Right hindlimb (tissue), 1 donor: ENCODE data around the gene HOXB5.

Source experiments
- DNase-seq: peaks from one replicate; pipeline ENCODE4 v3.0.0-alpha.2; 2018

HOXB5 gene

DNA sequence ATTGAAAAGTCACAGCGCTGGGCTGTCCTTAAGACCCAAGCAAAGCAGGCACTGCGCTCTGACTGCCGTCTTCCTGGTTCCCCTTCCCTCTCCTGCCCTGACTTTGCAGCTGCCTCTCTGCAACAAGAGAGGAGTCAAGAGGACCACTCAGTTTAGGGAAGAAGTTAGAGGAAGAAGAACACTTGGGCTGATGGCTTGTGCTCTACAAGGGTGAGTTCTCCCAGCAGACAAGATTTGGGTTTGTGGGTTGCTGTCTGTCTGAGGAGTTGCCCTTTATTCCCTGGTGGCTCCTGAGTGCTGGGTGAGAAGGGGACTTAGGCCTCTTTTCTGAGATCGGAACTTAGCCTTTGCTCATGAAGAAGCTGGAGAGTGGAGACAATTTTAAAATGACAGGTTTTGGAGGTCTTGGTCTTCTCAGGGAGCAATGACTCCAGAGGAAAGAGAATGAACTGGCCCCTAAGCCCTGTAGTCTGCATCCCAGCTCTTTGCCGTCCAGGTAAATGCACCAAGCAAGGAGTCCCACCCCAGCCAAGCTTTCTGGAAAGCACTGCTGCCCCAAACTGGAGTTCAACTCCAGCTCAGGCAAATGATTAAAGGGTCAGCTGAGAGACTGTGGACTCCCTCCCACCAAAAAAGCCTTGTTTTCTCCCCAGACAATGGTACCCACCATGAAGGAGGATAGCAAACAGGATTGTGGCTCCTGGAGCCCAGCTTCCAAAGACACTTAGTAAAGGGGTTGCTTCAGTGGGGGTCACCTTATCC is 35.3 kb upstream of the HOXB5 start:
- no peak for DNase-seq

DNA sequence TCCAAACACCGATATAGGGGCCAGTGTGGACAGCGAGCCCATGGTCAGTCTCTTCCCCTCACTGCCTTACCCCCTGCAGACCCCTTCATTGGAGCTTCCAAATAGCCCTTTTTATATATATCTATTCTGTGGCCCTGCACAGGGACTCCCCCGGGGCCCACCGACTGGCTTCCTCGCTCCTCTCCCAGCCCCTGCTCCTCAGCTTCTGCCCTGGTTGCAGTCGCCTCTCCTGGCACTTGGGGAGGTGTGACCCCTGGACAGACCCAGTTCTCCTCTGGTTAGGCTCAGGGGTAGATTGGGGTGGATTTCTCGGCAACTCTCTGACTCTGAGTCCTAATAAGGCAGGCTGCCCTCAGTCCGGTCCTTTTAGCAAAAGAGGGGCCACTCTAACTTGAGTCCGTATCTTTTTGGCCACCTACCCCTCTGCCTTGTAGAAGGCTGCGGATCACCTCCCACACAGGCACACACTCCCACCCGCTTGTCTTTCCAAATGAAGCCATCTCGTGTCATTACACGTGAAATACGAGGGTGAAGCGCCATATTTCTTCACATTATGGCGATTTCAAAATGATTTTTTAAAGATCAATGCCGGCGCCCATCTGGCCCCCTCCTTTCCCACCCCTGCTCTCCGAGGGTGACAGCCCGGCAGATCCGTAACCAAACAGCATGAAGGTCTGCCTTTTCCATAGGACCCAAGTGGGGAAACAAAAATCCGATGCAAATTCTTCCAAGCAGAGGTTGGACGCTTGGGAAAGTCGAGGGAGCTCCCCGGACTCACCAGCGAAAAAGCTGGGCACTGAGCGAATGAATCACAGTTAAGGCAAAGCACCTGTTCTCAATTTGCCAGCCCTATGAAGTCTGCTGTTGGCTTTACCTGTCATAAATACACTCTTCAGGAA is 34.3 kb upstream of the HOXB5 start:
- DNase-seq = no peak

DNA sequence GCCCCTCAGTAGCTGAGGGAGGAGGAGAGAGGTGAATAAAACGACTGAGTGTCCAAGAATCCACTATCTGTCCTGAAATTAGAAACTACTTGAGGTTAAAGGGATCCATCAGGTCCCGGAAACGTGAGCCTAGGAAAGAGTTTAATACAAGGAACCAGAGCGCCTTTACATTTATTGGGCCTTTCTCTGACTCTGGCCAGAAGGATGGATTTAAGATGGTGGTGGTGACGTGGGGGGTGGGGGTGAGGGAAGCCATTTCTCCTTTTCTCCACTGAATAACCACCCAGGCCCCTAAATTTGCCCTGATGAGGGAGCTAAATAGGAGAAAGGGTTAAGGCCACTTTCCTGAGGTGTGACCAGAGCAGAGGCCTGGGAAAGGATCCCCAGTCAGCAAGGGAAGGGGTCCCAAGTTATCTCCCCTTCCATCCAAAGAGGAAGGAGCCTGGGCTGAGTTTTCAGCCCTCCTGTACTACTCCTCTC is 33.6 kb upstream of the HOXB5 start:
- no peak for DNase-seq

DNA sequence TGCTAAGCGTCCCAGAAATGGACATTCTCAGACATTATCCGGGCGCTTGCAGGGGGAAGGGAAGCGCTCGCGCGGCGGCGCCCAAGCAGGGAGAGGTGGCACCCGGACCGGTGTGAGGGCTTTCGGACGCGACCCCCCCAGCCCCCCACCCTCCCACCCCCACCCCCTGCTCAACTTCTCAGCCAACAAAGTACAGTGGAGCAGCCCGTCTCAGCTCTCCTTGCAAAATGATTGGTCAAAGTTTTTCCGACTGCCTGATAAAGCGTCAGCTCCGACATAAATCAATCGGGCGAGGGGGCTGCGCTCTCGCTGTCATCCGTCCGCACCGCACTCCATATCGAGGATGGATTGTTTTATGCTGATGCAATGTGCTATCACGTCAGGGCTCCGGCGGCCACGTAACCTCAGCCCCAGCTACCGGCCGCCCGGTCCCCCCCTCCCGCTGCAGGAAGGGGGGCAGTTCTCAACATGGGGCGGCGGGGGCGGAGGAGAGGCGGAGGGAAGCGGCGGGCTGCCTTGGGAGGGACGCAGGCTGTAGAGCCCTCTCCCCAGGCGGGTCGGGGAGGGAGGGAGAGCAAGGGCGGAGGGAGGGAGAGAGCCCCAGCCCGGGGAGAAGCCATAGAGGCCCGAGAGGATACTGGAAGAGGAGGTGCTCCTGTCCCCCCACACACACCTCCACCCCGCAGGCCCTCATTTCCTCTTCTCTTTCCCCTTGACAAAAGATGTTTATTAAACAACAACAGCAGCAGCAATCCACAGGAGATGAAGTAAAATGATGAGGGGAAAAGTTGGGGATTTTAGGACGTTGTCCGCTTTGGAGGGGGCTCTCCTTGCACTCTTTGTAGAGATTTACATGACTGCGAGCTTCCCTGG is 32.9 kb upstream of the HOXB5 start, which contains the start of gene HOXB9:
Gene HOXB9, minus strand, starts transcription at position 114 of the 873 bp plus-strand sequence. Its CDS starts 89 bp downstream, at position 25.
- DNase-seq = no peak

DNA sequence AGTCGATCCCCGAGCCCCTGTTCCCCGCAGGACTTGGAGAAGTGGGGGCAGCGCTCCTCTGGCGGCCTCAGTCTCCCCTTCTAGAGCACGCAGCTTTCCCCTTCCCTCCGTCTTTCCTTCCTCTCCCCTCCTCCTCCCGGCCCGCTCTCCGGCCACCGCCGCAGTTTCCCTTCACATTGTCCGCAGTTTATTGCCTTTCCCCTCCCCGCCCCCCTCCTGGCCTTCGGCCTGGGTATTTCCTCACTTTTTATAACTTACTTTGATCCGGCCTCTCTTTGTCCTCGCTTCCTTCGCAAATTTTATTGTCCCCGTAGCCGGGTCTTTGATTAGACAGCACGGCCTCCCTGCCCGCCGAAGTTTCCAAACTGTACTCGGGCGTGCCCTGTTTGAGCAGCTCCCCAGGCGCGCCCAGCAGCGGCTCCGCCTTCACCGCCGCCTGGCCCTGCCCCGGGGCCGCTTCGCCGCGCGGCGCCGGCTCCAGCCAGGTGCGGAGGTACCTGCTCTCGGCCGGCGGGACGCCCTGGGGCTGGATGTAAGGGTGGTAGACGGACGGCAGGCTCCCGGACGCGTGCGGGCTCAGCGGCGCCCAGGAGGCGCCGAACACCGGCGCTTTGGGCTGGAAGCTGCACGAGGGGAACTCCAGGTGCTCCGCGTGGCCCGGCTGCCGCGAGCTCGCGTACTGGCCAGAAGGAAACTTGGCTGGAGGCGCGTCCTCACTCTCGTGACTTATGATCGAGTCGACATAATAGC is 32.1 kb upstream of the HOXB5 start:
- DNase-seq = no peak

DNA sequence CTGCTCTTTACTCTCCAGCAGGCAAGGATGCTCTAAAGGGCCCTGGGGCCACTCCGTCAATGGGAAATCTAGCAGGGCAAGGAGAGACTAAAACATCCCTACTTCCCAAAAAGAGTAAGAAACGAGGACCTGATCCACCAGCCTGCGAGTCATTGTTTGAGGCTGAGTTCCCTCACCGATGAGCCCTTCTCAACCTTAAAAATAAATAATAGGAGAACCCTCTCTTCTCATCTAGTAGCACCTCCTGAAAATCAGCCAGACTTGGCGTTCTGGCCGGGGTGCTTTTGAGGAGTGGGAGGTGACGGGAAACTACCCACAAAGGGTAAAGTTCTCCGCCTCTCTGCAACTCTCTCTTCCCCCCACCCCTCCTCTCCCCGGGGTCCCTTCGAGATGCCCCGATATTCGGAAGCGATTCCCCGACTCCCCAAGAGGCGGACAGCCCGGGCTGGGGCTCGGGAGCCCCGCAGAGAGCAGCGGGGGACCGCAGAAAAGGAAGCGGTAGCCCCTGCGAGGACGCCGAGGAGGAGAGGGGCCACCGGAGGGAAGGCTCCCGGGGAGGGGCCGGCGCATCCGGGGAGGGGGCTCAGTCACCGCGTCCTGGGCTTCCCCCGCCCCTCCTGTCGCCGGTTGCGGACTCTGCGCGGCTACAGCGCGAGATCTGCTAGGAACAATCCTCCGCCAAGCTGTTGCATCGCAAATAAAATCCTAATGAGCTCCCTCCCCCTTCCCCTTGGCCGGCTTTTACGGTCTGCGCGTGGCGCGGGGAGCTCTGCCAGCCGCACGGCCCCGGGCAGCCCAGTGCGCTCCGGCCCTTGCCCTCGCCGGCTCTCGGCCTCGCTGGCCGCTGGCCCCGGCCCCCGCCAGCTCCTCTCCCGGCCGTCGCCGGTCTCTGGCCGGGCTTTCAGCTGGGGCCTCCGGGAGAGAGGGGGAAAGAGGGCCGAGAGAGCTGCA is 31.2 kb upstream of the HOXB5 start:
- DNase-seq = no peak

DNA sequence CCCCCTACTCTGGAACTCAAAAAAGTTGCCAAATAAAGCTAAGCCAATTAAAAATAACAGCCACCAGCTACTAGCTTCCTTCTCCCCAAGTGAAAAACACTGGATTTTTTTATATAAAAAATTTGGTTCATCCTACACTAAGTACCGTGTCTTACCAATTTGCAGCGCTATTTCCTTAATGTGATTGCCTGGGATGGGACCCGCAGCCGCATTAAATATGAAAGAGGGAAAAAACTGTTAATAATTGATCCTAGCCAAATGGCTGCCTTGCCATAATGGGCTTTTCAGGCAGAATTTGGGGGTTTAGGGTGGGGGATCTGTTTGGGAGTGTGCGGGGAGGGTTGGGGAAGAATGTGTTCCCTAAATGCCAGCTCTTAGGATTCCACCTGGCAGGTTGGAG is 30.5 kb upstream of the HOXB5 start:
- no peak for DNase-seq

DNA sequence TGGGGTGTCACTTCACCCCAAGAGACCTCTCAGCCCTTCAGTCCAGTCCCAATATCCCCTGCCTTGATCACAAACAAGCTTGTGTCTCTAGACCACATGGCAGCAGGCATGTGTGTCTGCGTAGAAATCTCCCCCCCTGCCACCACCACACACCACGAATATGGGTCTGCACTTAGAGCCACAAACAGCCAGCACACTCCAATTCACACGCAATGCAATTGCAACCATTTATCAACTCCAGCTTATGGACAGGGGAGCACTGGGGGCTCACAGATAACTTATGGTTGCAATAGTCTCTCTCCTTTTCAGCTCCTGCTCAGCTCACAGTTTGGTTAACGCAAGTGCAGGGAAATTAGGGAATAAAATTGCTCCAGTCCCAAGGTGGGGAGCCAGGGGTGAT is 30.0 kb upstream of the HOXB5 start:
- DNase-seq = no peak

DNA sequence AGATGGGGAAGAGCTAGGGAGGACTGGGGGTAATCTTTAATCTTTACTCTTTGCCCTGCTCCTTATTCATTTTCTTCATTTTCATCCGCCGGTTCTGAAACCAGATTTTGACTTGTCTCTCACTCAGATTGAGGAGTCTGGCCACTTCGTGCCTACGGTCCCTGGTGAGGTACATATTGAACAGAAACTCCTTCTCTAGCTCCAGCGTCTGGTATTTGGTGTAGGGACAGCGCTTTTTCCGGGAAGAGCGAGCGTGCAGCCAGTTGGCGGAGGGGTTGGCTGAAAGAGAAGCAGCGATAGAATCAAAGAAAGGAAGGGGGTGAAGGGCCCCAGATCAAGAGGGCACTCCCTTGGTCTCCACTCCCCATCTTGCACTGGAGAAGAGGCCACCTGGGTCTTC is 29.3 kb upstream of the HOXB5 start:
- no peak for DNase-seq

DNA sequence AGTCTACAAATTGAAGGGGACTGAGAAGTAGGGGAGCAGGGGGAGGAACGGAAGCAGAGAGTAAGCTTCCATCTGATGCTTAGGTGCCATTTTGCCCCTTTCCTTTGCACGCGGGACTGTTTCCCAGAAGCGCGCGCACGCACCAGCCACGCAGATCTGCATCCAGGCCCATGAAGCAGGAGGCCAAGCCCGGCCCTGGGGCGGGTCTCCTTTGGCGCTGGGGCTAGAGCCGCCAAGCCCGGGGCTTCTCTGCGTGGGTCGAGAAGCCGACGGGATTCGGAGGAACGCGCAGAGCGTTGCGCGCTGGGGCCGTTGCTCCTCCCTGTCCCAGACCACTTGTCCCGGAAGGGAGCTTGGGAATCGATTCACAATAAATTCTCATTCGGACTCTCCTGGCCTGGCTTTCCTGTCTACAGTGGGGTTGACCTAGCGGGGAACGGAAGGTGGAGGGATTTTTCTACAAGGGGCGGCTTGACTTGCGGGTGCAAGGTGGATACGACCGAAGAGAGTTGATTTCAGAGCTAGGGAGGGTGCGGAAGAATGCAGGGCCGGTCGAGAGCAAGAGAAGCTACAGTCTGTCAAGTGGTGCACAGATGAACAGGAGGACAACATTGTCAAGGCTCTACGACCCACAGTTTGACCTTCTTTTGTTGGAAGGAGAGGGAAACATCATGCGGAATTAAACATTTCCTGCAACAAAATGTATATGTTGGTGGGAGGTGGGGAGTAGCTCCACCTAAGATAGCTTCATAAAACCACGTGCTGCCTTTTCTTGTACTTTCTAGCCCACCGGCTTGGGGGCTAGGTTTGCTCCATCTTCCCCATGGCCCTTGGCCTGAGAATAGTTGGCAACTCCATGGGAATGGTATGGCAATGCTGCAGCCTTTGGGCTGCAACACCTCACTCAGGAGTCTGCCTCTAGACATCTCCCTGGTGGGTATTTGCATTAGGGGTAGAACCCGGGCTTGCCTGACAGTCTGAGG is 28.1 kb upstream of the HOXB5 start:
- no peak for DNase-seq

DNA sequence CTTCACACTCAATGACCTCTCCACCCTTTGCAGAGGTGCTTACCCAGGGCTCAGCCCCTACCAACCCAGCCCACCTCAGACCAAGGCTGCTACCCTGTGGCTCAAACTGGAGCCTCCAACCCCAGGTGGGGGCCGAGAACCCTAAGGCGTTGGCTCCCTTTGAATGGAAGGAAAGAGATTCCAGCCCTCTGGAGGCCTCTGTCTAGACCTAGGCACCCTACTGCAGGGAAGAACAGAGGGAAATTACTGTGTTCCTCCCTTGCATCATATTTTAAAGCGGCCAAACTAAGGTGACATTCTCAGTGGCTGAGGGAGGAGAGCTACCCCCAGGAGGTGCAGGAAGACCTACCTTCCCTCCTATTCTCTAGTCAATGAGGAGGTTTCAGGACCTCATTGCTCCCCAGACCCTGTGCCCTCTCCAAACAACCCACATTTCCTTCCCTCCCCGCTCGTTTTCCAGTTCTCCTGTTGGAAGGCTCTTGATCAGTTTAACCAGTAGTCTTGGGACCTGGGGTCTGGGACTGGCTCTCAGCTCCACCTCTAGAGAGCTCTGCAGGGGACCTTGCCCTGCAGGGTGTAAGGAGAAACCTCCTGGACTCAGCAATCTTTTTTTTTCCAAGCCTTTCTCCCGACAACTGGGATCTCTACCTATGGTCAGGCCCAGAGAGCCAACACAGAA is 27.0 kb upstream of the HOXB5 start:
- DNase-seq = no peak

DNA sequence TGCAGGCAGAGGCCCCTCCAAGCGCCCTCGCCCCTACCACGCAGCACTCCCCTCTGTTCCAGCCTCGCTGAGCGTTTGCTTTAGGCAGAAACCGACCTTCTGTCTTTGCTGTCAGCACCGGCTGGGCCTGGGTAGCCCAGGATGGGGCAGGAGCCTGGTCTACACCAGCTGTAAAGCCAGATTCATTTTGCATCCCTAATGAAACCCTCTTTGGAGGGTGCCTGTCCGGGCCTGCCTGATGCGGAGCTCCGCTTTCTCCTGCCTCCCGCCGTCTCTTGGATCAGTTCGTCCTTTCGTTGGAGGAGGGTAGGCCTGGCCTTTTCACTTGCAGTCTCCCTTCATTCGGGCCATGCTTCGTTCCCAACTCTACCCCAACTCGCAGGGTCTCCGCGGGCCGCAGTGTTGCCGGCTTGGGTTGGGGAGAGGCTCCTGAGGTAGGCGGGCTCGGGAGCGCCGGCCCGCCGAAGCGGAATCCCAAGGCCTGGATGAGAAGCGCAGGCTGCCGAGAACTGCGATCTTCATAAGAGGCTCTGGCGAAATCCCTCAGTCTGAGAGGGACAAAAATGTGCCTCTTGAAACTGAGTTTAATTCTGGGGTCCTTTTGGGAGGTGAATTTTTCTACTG is 26.4 kb upstream of the HOXB5 start:
- DNase-seq = no peak

DNA sequence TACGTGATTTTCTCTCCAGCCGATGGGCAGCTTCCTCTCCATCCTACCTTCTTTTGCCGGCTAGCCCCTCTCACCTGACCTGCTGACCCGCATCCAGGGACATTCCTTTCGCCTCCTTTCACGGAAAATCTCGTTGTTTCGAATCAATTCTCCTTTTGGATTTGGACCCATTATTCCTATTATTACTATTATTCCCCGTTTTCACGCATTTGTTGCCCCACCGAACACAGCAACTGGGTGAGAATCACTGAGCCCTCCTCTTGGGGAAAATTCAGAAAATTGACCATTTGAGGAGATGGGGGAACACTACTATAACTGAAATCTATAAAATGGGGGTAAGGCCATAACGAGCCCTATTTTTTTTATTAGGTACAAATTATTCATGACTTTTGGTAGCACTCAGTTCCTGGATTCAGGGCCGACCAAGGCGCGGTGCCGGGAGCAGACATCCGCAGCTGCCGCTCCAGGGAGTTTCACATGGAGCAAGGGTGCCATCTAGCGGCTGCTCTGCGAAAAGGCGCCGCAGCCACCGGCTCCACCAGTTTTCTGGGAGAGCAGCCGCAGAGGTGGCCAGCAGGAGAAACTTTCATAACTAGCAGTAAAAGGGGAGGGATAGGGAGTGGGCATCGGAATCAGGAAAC is 24.8 kb upstream of the HOXB5 start:
- DNase-seq = peak; percentile 91

DNA sequence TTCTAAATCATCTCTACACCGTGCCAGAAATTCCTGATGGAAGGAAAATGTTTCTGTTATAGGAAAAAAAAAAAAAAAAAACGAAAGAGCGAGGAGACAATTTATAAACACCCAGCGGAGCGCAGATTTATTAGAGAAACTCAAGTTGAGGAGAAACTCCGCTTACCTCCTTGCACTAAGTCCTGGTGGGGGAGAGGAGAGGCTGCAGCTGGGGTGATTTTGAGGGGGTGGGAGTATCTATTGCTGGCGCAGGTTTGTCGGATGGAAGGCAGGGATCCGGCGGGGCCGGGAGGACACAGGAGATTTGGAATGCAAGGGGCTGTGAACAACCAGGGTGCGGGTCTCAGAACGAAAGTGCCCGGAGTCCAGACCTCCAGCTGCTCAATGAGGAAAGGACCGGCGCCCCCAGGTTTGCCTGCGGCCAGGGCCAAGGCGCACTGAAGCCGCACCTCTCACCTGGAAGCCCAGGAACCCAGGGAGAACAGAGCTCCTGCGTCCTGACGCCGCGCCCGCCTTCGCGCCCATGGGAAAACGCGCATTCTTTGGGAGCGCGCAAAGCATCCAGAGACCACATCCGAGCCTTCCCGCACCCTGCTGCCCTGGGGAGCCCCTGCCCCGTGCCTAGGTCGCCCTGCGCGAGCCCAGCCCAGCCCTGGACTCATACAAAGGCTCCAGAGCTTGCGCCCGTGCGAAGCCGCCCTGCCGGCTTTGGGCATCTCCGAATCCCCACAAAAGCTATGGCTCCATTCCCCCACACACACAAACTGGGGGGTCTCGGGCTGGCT is 24.1 kb upstream of the HOXB5 start:
- DNase-seq = no peak

DNA sequence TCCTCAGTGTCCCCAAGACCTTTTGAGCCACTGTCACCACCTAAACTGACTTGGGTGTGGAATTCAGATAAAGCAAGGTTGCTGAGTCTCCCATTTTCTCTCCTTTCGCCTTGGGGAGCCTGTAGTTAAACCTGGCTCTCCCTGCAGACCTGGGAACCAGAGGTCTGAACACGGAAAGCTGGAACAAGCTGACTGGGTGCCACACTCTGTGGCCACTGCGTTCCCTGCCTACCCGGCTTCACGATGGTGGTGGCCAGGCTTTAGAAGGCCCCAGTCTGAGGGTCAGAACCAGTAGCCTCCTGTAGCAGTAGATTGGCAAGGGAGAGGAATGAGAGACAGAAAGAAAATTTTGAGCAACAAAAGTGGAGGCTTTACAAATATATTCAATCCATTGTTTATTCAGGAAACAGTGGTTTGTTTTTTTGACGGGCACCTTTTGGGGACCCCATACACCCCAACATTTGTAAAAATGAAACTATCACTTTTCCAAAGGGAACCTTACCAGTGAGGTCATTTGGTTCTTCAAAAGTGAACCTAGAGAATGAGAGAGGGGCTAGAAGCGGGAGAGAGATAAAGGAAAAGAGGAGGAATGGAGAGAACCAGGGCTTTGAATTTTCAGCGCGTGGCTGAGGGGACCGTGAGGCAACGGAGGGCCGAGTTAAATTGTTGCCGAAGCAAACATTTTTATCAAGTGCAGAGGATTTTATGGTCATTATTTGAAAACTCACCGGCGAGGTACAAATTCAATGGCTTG is 23.3 kb upstream of the HOXB5 start:
- no peak for DNase-seq

DNA sequence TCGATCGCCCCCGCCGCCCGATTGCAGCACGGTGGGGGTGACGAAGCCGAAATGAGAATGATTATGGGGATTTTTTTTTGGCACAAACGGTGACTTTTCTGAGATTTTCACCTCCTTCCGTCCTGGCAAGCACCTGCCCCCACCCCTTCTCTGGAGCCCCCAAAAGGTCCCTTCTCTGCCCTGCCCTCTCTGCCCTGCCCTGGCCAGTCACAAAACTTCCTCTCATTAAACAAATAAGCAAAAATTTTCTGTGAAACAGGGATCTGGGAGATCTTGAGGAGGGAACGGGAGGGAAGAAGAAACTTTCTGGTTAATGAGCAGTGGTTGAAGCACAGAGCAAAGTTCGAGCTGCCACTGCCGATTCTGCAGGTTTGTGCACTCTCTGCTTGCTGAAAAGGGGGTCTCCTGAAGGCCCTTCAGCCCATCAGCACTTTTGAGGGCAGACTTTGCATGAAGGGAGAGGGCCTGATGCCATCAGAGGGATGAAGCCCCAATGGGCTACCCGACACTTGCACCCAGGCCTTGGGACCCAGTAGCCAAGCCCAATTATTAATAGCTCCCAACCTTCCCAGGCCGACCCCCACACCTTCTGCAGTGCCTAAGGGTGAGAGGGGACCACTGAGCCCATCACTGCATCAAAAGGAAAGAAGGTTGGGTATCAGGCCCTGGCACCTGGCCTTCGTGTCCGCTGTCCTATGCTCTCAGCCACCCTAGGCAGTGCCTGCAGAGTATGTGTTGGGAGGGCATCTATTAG is 22.6 kb upstream of the HOXB5 start:
- DNase-seq = no peak
